ENCODE results near the gene GINM1.

DNA sequence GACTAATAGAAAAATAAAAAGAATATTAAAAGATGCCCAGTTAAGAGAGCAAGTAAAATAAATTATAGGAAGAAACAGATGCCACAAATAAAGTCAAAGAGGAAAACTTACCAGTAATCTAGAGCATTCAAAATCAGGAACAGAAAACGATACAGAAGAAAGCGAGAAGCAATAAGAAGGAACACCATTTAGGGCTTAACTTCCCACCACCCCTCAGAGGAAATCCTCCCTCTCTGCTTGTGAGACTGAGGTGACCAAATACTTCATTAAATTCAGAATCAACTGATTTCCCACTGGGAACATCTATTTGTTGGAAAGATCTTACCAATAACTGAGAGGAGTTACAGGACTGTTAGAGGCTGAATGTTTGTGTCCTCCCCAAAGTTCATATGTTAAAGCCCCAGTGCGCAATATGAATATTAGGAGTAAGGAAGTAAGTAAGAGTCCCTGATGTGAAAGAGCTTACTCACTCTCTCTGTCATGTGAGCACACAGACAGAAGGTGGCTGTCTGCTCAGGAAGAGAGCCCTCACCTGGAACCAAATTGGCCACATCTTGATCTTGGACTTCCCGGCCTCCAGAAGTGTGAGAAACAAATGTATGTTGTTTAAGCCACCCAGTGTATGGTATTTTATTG lies 62.8 kb downstream of the GINM1 start:
- TF ChIP-seq, protein P1, sequence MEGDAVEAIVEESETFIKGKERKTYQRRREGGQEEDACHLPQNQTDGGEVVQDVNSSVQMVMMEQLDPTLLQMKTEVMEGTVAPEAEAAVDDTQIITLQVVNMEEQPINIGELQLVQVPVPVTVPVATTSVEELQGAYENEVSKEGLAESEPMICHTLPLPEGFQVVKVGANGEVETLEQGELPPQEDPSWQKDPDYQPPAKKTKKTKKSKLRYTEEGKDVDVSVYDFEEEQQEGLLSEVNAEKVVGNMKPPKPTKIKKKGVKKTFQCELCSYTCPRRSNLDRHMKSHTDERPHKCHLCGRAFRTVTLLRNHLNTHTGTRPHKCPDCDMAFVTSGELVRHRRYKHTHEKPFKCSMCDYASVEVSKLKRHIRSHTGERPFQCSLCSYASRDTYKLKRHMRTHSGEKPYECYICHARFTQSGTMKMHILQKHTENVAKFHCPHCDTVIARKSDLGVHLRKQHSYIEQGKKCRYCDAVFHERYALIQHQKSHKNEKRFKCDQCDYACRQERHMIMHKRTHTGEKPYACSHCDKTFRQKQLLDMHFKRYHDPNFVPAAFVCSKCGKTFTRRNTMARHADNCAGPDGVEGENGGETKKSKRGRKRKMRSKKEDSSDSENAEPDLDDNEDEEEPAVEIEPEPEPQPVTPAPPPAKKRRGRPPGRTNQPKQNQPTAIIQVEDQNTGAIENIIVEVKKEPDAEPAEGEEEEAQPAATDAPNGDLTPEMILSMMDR (IDR thresholded peaks at IDR 0.05): no peak
- TF ChIP-seq, protein P2, sequence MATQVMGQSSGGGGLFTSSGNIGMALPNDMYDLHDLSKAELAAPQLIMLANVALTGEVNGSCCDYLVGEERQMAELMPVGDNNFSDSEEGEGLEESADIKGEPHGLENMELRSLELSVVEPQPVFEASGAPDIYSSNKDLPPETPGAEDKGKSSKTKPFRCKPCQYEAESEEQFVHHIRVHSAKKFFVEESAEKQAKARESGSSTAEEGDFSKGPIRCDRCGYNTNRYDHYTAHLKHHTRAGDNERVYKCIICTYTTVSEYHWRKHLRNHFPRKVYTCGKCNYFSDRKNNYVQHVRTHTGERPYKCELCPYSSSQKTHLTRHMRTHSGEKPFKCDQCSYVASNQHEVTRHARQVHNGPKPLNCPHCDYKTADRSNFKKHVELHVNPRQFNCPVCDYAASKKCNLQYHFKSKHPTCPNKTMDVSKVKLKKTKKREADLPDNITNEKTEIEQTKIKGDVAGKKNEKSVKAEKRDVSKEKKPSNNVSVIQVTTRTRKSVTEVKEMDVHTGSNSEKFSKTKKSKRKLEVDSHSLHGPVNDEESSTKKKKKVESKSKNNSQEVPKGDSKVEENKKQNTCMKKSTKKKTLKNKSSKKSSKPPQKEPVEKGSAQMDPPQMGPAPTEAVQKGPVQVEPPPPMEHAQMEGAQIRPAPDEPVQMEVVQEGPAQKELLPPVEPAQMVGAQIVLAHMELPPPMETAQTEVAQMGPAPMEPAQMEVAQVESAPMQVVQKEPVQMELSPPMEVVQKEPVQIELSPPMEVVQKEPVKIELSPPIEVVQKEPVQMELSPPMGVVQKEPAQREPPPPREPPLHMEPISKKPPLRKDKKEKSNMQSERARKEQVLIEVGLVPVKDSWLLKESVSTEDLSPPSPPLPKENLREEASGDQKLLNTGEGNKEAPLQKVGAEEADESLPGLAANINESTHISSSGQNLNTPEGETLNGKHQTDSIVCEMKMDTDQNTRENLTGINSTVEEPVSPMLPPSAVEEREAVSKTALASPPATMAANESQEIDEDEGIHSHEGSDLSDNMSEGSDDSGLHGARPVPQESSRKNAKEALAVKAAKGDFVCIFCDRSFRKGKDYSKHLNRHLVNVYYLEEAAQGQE (IDR thresholded peaks at IDR 0.05; ENCODE audit: insufficient read depth in 1 of 2, low read depth in 2 of 2, low read length in 1 of 2): no peak
- no peak for TF ChIP-seq POLR2AphosphoS5 (IDR thresholded peaks at IDR 0.05; ENCODE audit: low read depth, low read length)
- no peak for TF ChIP-seq SIN3A (IDR thresholded peaks at IDR 0.05; ENCODE audit: borderline replicate concordance, insufficient read depth, low read depth, low read length)
- no peak for TF ChIP-seq TCF7L2 (IDR thresholded peaks at IDR 0.05; ENCODE audit: low read depth, low read length)
